Mesothelial cell of epicardium (in vitro differentiated cells): ENCODE measurements around the gene BHLHA9. TPM values are rescaled to one million over a fixed set of nuclear protein-coding genes. Genes with fewer than 3 reads are reported as not detected.

Experiments used
- DNase-seq, 2 experiments: peaks; one replicate each; pipeline ENCODE4 v3.0.0; 2021; ENCODE audit warnings: low spot score in 2 of 2; ENCODE audit not compliant: unreplicated experiment in 2 of 2
- H3K27ac Mint-ChIP-seq: 2 replicates; pipeline ENCODE4 v1.8.0; 2021; ENCODE audit warnings: mixed read lengths
- H3K27me3 Mint-ChIP-seq: 2 replicates; pipeline ENCODE4 v1.8.0; 2021; ENCODE audit warnings: low read depth, mixed read lengths
- H3K36me3 Mint-ChIP-seq: 2 replicates; pipeline ENCODE4 v1.8.0; 2021; ENCODE audit warnings: mixed read lengths
- H3K4me1 Mint-ChIP-seq: 2 replicates; pipeline ENCODE4 v1.8.0; 2021; ENCODE audit warnings: mixed read lengths
- H3K4me3 Mint-ChIP-seq: 2 replicates; pipeline ENCODE4 v1.8.0; 2021; ENCODE audit warnings: mild to moderate bottlenecking, moderate library complexity, mixed read lengths
- H3K9me3 Mint-ChIP-seq: 2 replicates; pipeline ENCODE4 v1.8.0; 2021; ENCODE audit warnings: mixed read lengths
- total RNA-seq: library from RNA; stranded (reverse); gene quantifications from 3 replicates; pipeline ENCODE4 v1.2.1, GENCODE V29; 2021
- TF ChIP-seq, protein P1 (sequence below): fragments of 200-600 bp; sonication (generic); IDR thresholded peaks from one replicate; pipeline ENCODE4 v1.5.0; 2021; ENCODE audit warnings: antibody characterized with exemption; ENCODE audit not compliant: unreplicated experiment

BHLHA9 gene
- total RNA-seq, 1 donor from 2014 or later: not detected

DNA sequence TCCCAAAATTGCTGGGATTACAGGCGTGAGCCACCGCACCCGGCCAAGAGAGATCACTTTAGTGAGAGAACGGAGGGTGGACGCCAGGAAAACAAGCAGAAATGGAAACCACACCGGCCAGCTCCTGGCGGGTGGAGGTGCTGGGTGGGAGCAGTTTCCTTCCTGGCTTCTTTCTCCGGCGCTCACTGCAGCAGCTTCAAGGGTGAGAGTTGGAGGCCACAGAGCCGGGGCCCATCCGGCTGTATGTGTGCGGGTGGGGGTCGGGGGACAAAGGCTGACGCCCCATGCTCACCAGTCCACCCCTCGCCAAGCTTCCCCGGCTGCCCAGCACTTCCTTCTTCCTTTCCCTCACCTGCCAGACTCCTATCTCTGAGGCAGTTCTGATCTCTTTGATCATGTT, 13.5 kb upstream of the BHLHA9 start:
- H3K27me3 Mint-ChIP-seq: peaks cover 41% of the 10 kb centered on the region
- peaks cover 13% of the 10 kb centered on the region for H3K4me1 Mint-ChIP-seq
- no peaks in the 10 kb centered on the region for H3K9me3 Mint-ChIP-seq
- no peak overlapping the region for H3K4me3 Mint-ChIP-seq
- no peak overlapping the region for H3K27ac Mint-ChIP-seq
- no peak for DNase-seq
- H3K36me3 Mint-ChIP-seq: no peaks in the 10 kb centered on the region
- TF ChIP-seq, protein P1, sequence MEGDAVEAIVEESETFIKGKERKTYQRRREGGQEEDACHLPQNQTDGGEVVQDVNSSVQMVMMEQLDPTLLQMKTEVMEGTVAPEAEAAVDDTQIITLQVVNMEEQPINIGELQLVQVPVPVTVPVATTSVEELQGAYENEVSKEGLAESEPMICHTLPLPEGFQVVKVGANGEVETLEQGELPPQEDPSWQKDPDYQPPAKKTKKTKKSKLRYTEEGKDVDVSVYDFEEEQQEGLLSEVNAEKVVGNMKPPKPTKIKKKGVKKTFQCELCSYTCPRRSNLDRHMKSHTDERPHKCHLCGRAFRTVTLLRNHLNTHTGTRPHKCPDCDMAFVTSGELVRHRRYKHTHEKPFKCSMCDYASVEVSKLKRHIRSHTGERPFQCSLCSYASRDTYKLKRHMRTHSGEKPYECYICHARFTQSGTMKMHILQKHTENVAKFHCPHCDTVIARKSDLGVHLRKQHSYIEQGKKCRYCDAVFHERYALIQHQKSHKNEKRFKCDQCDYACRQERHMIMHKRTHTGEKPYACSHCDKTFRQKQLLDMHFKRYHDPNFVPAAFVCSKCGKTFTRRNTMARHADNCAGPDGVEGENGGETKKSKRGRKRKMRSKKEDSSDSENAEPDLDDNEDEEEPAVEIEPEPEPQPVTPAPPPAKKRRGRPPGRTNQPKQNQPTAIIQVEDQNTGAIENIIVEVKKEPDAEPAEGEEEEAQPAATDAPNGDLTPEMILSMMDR: no peak

GRCh38 chr17:1260086-1260769, 10.0 kb upstream of the BHLHA9 start:
- no peaks in the 10 kb centered on the region for H3K36me3 Mint-ChIP-seq
- H3K4me3 Mint-ChIP-seq: peak overlapping the region; percentile 73
- peaks cover 6% of the 10 kb centered on the region for H3K4me1 Mint-ChIP-seq
- peaks cover 29% of the 10 kb centered on the region for H3K27me3 Mint-ChIP-seq
- no peak for DNase-seq
- no peaks in the 10 kb centered on the region for H3K9me3 Mint-ChIP-seq
- TF ChIP-seq, protein P1: no peak
- no peak overlapping the region for H3K27ac Mint-ChIP-seq

DNA sequence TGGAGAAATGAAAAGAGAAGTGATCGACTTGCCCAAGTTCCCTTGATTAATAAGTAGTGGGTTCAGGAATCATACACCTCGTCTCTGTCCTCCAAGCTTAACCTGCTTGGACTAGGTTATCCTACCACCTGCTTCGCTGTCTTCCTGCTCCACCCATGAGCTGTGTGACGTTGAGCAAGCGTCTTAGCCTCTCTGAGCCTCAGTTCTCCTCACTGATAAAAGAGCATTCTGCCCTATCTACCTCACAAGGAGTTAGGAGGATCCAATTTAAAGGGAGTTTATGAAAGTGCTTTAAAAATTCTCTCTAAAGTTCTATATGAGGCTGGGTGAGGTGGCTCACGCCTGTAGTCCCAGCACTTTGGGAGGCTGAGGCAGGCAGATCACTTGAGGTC, 9.5 kb upstream of the BHLHA9 start:
- peak overlapping the region; percentile 47 for H3K4me3 Mint-ChIP-seq
- peaks cover 24% of the 10 kb centered on the region for H3K27me3 Mint-ChIP-seq
- DNase-seq: no peak
- no peaks in the 10 kb centered on the region for H3K9me3 Mint-ChIP-seq
- peaks cover 6% of the 10 kb centered on the region for H3K4me1 Mint-ChIP-seq
- no peak overlapping the region for H3K27ac Mint-ChIP-seq
- no peaks in the 10 kb centered on the region for H3K36me3 Mint-ChIP-seq
- TF ChIP-seq, protein P1: no peak

GRCh38 chr17:1264196-1264595, 6.0 kb upstream of the BHLHA9 start:
- TF ChIP-seq, protein P1: no peak
- DNase-seq: no peak
- H3K4me3 Mint-ChIP-seq: no peak overlapping the region
- no peak overlapping the region for H3K27ac Mint-ChIP-seq
- H3K36me3 Mint-ChIP-seq: no peaks in the 10 kb centered on the region
- peaks cover 16% of the 10 kb centered on the region for H3K4me1 Mint-ChIP-seq
- no peaks in the 10 kb centered on the region for H3K9me3 Mint-ChIP-seq
- H3K27me3 Mint-ChIP-seq: peaks cover 8% of the 10 kb centered on the region

DNA sequence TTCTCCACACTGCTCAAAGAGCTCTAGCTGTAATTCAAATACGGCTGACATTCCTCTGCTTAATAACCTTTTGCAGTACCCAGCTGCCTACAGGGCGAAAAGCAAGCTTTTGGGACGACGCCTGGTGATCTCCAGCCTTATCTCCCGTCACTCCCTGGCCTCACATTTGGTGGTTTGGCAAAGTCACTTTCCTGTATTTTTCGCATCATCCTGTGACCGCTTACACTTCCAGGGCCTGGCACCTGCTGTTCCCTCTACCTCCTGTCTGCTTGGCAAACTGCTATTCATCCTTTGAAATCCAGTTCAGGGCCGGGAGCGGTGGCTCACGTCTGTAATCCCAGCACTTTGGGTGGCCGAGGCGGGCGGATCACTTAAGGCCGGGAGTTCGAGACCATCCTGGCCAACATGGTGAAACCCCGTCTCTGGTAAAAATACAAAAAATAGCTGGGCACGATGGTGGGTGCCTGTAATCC, 2.7 kb upstream of the BHLHA9 start:
- Mint-ChIP-seq H3K27me3 (no peaks in the 10 kb centered on the region), H3K36me3 (no peaks in the 10 kb centered on the region), H3K4me3 (peak overlapping the region; percentile 75), H3K9me3 (no peaks in the 10 kb centered on the region), H3K27ac (peak overlapping the region; percentile 57), H3K4me1 (peaks cover 10% of the 10 kb centered on the region)
- TF ChIP-seq, protein P1: no peak
- DNase-seq: no peak
